ENCODE measurements around the gene RTN4RL1.
"Not testable (repeated sequence)": the region's sequence is repeated elsewhere in the genome, so short reads cannot be mapped to it uniquely, and the experiment has no call there.

The RTN4RL1 gene

GRCh38 chr17:1916316-1916715 is 108.8 kb downstream of the RTN4RL1 start:
- no peak for DNase-seq

- DNase-seq: no peak
These were observed 109.2 kb downstream of the RTN4RL1 start for GRCh38 chr17:1915889-1916288.

- DNase-seq: no peak
These were observed 110.5 kb downstream of the RTN4RL1 start for GRCh38 chr17:1914661-1915083.

GRCh38 chr17:1913702-1914101 is 111.4 kb downstream of the RTN4RL1 start:
- DNase-seq: no peak

GRCh38 chr17:1912146-1912545 is 113.0 kb downstream of the RTN4RL1 start:
- no peak for DNase-seq

- no peak for DNase-seq
These were observed 115.1 kb downstream of the RTN4RL1 start for GRCh38 chr17:1909985-1910384.

- peak in 2 of 6 experiments; percentile 14 to 16 for DNase-seq
These were observed 116.3 kb downstream of the RTN4RL1 start for GRCh38 chr17:1908699-1909309.

- peak in 3 of 6 experiments; percentile 6 to 16 (median 11) for DNase-seq
These were observed 117.0 kb downstream of the RTN4RL1 start for GRCh38 chr17:1907909-1908698.

- no peak for DNase-seq
These were observed 117.9 kb downstream of the RTN4RL1 start for GRCh38 chr17:1907216-1907631.

- DNase-seq: no peak
These were observed 118.5 kb downstream of the RTN4RL1 start for GRCh38 chr17:1906662-1907101.

GRCh38 chr17:1905190-1905913 is 119.8 kb downstream of the RTN4RL1 start:
- DNase-seq: no peak

GRCh38 chr17:1904273-1905182 is 120.6 kb downstream of the RTN4RL1 start:
- DNase-seq: no peak

GRCh38 chr17:1899403-1900000 is 125.6 kb downstream of the RTN4RL1 start:
- no peak for DNase-seq

GRCh38 chr17:1898872-1899271 is 126.3 kb downstream of the RTN4RL1 start:
- DNase-seq: no peak

- no peak for DNase-seq
These were observed 126.8 kb downstream of the RTN4RL1 start for GRCh38 chr17:1898332-1898731.

GRCh38 chr17:1897105-1897656 is 128.0 kb downstream of the RTN4RL1 start:
- no peak for DNase-seq

GRCh38 chr17:1896243-1897104 is 128.7 kb downstream of the RTN4RL1 start:
- DNase-seq: no peak

- not testable (repeated sequence) for DNase-seq
These were observed 129.7 kb downstream of the RTN4RL1 start for GRCh38 chr17:1895479-1895878.

GRCh38 chr17:1894753-1895339 is 130.3 kb downstream of the RTN4RL1 start:
- no peak for DNase-seq

GRCh38 chr17:1890758-1891450 is 134.2 kb downstream of the RTN4RL1 start:
- DNase-seq: no peak

Measured in stimulated activated naive CD4-positive, alpha-beta T cell (primary cell).